Ectodermal cell (in vitro differentiated cells): Measurements from ENCODE around the gene HOMER1.

ENCODE experiments used
- H3K27ac ChIP-seq: 2 replicates; pipeline ENCODE4 v1.7.0; 2013; ENCODE audit warnings: mild to moderate bottlenecking, low read depth, low read length; ENCODE audit not compliant: insufficient read depth, poor library complexity, severe bottlenecking
- H3K27me3 ChIP-seq: 2 replicates; pipeline ENCODE4 v1.7.0; 2013; ENCODE audit warnings: mild to moderate bottlenecking, low read length; ENCODE audit not compliant: insufficient read depth, control insufficient read depth, poor library complexity, severe bottlenecking
- H3K36me3 ChIP-seq: one replicate; pipeline ENCODE4 v1.7.0; 2013; ENCODE audit warnings: low read length; ENCODE audit not compliant: control insufficient read depth, insufficient read depth
- H3K4me1 ChIP-seq: one replicate; pipeline ENCODE4 v1.7.0; 2013; ENCODE audit warnings: low read length; ENCODE audit not compliant: control insufficient read depth, insufficient read depth
- H3K4me3 ChIP-seq: 2 replicates; pipeline ENCODE4 v1.7.0; 2013; ENCODE audit warnings: low read depth, low read length, control low read depth; ENCODE audit not compliant: insufficient read depth
- H3K9me3 ChIP-seq: 2 replicates; pipeline ENCODE4 v1.7.0; 2013; ENCODE audit warnings: mild to moderate bottlenecking, low read length, moderate library complexity; ENCODE audit not compliant: control insufficient read depth
- WGBS, 2 experiments: methylation state at CpG; one replicate each; pipeline ENCODE4 v1.1.7; 2013; ENCODE audit warnings: missing lambda C conversion rate in 2 of 2; 5-methylcytosine and 5-hydroxymethylcytosine counted together

Gene HOMER1

GRCh38 chr5:79436224-79436623 lies 77.7 kb downstream of the HOMER1 start:
- WGBS, 2 experiments = 93 to 98% methylated on average over 2 to 3 of the region's 3 CpGs
- Histone ChIP-seq H3K4me3 (no peak overlapping the region), H3K4me1 (no peaks in the 10 kb centered on the region)

GRCh38 chr5:79430196-79430595 lies 83.7 kb downstream of the HOMER1 start:
- H3K4me3 ChIP-seq = no peak overlapping the region
- H3K4me1 ChIP-seq = no peaks in the 10 kb centered on the region
- no peaks in the 10 kb centered on the region for H3K9me3 ChIP-seq
- H3K27me3 ChIP-seq = no peaks in the 10 kb centered on the region
- no peak overlapping the region for H3K27ac ChIP-seq
- H3K36me3 ChIP-seq = no peaks in the 10 kb centered on the region

More at GRCh38 chr5:79436224-79436623, 77.7 kb downstream of the HOMER1 start:
- peaks cover 5% of the 10 kb centered on the region for H3K36me3 ChIP-seq
- H3K27me3 ChIP-seq = no peaks in the 10 kb centered on the region
- no peaks in the 10 kb centered on the region for H3K9me3 ChIP-seq
- no peak overlapping the region for H3K27ac ChIP-seq

GRCh38 chr5:79423296-79423695 lies 90.6 kb downstream of the HOMER1 start:
- Histone ChIP-seq H3K27me3 (no peaks in the 10 kb centered on the region), H3K9me3 (peaks cover under 1% of the 10 kb centered on the region), H3K4me1 (no peaks in the 10 kb centered on the region), H3K27ac (no peak overlapping the region), H3K4me3 (no peak overlapping the region), H3K36me3 (no peaks in the 10 kb centered on the region)
- 100% methylated on average over 1 of the region's 3 CpGs for WGBS, 2 experiments

GRCh38 chr5:79420248-79420647 lies 93.7 kb downstream of the HOMER1 start:
- H3K4me3 ChIP-seq = no peak overlapping the region
- WGBS, 2 experiments = 85 to 88% methylated on average over 3 of the region's 3 CpGs
- no peaks in the 10 kb centered on the region for H3K27me3 ChIP-seq
- H3K27ac ChIP-seq = no peak overlapping the region
- no peaks in the 10 kb centered on the region for H3K4me1 ChIP-seq
- peaks cover 2% of the 10 kb centered on the region for H3K9me3 ChIP-seq
- H3K36me3 ChIP-seq = no peaks in the 10 kb centered on the region

GRCh38 chr5:79418276-79418675 lies 95.7 kb downstream of the HOMER1 start:
- no peaks in the 10 kb centered on the region for H3K36me3 ChIP-seq
- WGBS, 2 experiments = 92 to 95% methylated on average over 5 of the region's 5 CpGs
- no peak overlapping the region for H3K27ac ChIP-seq
- peaks cover 2% of the 10 kb centered on the region for H3K9me3 ChIP-seq
- no peaks in the 10 kb centered on the region for H3K27me3 ChIP-seq
- H3K4me3 ChIP-seq = no peak overlapping the region
- no peaks in the 10 kb centered on the region for H3K4me1 ChIP-seq

GRCh38 chr5:79417495-79417894 lies 96.4 kb downstream of the HOMER1 start:
- Histone ChIP-seq H3K27me3 (no peaks in the 10 kb centered on the region), H3K27ac (no peak overlapping the region), H3K36me3 (no peaks in the 10 kb centered on the region), H3K4me3 (no peak overlapping the region), H3K4me1 (no peaks in the 10 kb centered on the region), H3K9me3 (peaks cover 2% of the 10 kb centered on the region)
- 90% methylated on average over 1 of the region's 1 CpG; no CpG with 5 or more reads in 1 of the 2 experiments for WGBS, 2 experiments

- H3K36me3 ChIP-seq = no peaks in the 10 kb centered on the region
- no peaks in the 10 kb centered on the region for H3K4me1 ChIP-seq
- H3K27ac ChIP-seq = no peak overlapping the region
- no peak overlapping the region for H3K4me3 ChIP-seq
- no peaks in the 10 kb centered on the region for H3K27me3 ChIP-seq
- H3K9me3 ChIP-seq = peaks cover 2% of the 10 kb centered on the region
- 88 to 89% methylated on average over 2 of the region's 2 CpGs for WGBS, 2 experiments
These were observed 97.4 kb downstream of the HOMER1 start for GRCh38 chr5:79416499-79416898.

GRCh38 chr5:79413112-79413511 lies 100.8 kb downstream of the HOMER1 start:
- no peak overlapping the region for H3K4me3 ChIP-seq
- H3K36me3 ChIP-seq = peaks cover 4% of the 10 kb centered on the region
- no peaks in the 10 kb centered on the region for H3K27me3 ChIP-seq
- H3K9me3 ChIP-seq = no peaks in the 10 kb centered on the region
- H3K4me1 ChIP-seq = no peaks in the 10 kb centered on the region
- no peak overlapping the region for H3K27ac ChIP-seq

- Histone ChIP-seq H3K27ac (no peak overlapping the region), H3K36me3 (peaks cover 4% of the 10 kb centered on the region), H3K9me3 (no peaks in the 10 kb centered on the region), H3K27me3 (no peaks in the 10 kb centered on the region), H3K4me1 (no peaks in the 10 kb centered on the region), H3K4me3 (no peak overlapping the region)
These were observed 105.9 kb downstream of the HOMER1 start for GRCh38 chr5:79408028-79408427.

GRCh38 chr5:79407591-79407990 lies 106.3 kb downstream of the HOMER1 start:
- H3K4me3 ChIP-seq = no peak overlapping the region
- no peak overlapping the region for H3K27ac ChIP-seq
- WGBS, 2 experiments = 95 to 100% methylated on average over 1 of the region's 1 CpG

GRCh38 chr5:79401216-79401615 lies 112.7 kb downstream of the HOMER1 start:
- 85 to 94% methylated on average over 5 of the region's 5 CpGs for WGBS, 2 experiments
- Histone ChIP-seq H3K9me3 (no peaks in the 10 kb centered on the region), H3K27me3 (no peaks in the 10 kb centered on the region), H3K4me3 (no peak overlapping the region), H3K27ac (no peak overlapping the region), H3K4me1 (no peaks in the 10 kb centered on the region), H3K36me3 (no peaks in the 10 kb centered on the region)

More at GRCh38 chr5:79407591-79407990, 106.3 kb downstream of the HOMER1 start:
- Histone ChIP-seq H3K4me1 (no peaks in the 10 kb centered on the region), H3K36me3 (peaks cover 4% of the 10 kb centered on the region), H3K27me3 (no peaks in the 10 kb centered on the region), H3K9me3 (no peaks in the 10 kb centered on the region)
